HG02642 (cell line): Measurements from ENCODE around the gene CTNNA2.

ENCODE experiments used
- ATAC-seq: cut with Tn5 transposase; IDR thresholded peaks from one replicate; pipeline ENCODE4 v1.9.1; 2021; ENCODE audit warnings: mild to moderate bottlenecking; ENCODE audit not compliant: unreplicated experiment, poor library complexity

CTNNA2 gene

GRCh38 chr2:79700651-79701050, 187.8 kb downstream of the CTNNA2 start:
- no peak for ATAC-seq

- ATAC-seq, result no peak
Observed at GRCh38 chr2:79702905-79703304, 190.1 kb downstream of the CTNNA2 start.

- no peak for ATAC-seq
Observed at GRCh38 chr2:79711098-79711497, 198.2 kb downstream of the CTNNA2 start.

GRCh38 chr2:79713131-79713785, 200.4 kb downstream of the CTNNA2 start:
- no peak for ATAC-seq

GRCh38 chr2:79714283-79714682, 201.4 kb downstream of the CTNNA2 start:
- ATAC-seq, result no peak

DNA sequence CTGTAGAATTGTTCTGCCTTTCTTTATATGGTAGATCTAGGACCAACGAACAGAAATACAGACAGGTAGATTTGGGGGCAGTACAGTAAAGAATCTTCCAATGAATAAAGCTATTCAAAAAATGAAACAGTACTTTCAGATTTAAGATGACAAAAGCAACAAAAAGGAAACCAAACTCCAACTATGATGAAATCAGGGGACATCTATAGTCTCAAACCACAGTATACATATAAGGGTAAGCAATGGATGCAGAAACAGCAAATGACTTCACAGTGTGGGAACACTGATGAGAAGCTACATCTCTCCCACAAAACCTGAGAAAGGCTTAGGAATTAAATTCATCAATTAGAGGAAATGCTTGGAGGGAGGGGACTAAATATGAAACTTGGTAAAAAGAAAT, 202.5 kb downstream of the CTNNA2 start:
- ATAC-seq, result no peak

DNA sequence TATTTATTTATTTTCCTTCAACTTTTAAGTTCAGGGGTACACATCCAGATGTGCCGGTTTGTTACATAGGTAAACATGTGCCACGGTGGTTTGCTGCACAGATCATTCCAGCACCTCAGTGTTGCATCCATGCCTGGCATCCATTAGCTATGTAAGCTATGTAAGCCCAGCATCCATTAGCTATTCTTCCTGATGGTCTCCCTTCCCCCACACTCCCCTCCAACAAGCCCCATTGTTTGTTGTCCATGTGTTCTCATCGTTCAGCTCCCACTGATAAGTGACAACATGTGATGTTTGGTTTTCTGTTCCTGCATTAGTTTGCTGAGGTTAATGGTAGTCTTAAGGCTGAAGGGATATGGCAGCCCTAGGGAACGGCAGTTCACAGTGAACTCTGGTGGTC, 203.4 kb downstream of the CTNNA2 start:
- no peak for ATAC-seq

GRCh38 chr2:79717364-79718007, 204.6 kb downstream of the CTNNA2 start:
- ATAC-seq, result no peak

DNA sequence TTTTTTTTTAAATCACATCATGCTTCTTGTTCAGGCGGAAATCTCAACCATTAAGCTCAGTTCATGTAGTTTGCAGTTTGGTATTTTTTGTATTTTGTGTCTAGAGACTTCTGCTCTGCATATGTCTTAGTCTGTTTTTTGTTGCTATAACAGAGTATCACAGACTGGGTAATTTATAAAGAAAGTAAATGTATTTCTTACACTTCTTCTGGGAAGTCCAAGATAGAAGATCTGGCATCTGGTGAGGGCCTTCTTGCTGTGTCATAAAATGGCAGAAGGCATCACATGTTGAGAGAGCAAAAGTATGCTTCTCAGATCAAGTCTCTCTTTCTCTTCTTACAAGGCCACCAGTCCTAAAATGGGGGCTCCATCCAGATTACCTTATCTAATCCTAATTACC, 208.2 kb downstream of the CTNNA2 start:
- no peak for ATAC-seq

DNA sequence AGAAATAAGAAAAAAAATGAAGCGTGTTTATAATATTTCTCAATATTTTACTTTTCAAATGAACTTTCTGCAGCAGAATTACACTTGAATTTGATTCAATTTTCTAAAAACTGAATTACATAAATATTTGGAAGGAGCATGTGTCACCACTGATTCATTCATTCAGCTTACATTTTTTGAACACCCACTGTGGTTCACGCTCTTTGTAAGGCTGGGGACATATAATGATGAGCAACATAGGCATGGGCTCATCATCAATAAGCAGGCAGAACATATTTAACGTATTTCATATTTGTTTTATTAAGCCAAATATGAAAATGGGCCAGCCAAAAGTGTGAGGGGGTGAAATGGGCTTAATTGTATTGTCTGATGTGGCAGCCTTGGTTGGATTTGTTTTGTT, 209.1 kb downstream of the CTNNA2 start:
- no peak for ATAC-seq

- no peak for ATAC-seq
Observed at GRCh38 chr2:79723830-79724229, 211.0 kb downstream of the CTNNA2 start.

DNA sequence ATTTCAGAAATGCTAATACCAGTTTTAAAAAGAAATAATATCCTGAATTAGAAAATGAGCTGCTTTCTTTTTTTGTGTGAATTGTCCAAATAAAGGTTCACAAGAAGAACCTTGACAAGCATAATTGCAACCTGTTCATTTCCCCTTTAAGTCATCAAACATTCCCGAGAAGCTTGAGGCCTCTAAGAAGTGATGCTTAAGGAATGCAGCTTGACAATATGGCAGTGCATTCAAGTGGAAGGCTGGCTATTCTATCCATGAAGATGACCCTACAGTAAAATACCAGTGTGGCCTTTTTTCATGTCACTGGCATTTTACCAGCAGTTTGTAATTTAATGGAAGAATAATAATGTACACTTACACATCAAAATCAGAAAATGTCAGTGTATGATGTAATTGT, 216.7 kb downstream of the CTNNA2 start:
- ATAC-seq, result no peak

DNA sequence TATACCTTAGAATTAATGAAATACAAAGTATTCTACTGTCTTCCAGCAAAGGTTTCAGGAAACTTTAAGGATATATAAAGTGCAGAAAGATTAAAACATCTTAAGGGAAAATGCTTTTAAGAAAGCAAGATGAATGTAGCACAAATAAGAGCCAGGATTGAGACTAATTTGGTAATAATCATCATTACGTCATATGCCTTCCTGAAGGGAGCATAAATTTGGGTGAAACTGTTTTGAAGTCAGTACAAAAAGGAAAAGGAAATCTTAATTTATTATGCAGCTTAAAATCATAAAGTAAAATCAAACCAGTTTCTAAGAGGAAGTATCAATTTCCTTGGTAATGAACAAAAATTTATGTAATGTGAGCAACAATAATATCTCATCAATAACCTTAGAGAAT, 221.7 kb downstream of the CTNNA2 start:
- ATAC-seq, result no peak

- no peak for ATAC-seq
Observed at GRCh38 chr2:79740879-79741443, 228.1 kb downstream of the CTNNA2 start.

DNA sequence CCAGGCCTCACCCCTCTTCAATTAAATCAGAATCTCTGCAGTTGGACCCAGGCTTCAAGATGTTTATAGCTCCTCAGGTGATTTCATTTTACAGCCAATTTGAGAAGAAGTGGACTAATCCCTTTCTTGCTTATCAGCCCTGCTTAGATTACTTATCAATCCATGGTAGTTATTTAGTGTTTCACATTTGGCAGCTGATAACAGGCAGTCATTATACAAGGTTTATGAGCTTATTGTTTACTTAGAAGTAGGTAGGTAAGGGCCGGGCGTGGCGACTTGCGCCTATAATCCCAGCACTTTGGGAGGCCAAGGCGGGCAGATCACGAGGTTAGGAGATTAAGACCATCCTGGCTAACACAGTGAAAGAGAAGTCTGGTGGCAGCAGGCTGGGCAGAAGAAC, 237.5 kb downstream of the CTNNA2 start:
- no peak for ATAC-seq

DNA sequence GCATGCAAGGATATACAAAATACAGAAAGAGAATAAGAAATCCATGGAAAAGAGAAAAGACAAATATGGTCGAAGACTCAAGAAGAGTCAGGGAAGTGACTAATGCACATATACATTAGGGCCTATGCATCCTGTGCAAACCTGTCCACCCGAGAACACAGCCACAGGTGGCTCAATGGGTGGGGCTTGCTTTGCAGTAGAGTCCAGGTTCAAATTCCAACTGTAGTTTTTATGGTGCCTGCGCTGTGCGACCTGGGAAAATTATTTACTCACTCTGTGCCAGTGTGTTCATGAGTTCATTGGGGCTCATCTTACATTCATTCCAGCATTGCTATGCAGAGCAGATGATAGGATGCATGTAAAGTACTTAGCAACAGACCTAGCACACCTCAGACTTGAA, 244.7 kb downstream of the CTNNA2 start:
- no peak for ATAC-seq

DNA sequence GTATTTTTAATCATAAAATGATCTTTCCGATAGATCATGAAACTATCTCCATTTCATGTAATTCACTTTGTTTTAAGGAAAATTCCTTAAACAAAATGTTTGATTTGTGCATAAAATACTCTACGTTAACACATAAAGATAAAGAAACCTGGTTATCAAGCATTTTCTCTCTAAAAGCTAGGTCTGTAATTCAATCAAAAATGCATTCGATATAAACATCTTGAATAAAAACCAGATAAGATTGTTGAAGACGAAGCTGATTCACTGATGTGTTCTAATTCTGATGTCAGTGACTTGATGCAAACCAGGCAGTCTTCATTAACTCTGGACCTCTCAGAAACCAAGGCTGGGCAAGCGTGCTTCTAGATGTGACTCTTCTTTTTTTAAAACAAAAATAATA, 245.2 kb downstream of the CTNNA2 start:
- no peak for ATAC-seq

DNA sequence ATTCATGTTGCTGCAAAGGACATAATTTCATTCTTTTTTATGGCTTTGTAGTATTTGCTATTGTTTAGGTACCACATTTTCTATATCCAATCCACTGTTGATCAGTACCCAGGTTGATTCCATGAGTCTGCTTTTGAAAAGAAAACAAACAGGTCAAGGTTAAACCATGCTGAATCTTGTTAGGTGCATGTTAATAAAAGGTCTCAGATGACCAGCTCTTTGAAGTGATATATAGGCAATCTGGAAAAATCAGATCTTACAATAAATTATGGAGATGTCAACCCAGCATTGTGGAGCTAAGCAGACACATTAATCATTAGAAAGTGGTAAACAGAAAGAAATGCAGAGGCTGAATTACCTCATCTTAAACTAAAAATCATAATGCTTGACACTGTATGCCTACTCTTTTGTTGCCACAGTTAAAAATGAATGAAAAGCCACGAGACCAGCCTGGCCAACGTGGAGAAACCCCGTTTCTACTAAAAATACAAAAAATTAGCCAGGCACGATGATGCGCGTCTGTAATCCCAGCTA, 246.0 kb downstream of the CTNNA2 start:
- ATAC-seq, result no peak

DNA sequence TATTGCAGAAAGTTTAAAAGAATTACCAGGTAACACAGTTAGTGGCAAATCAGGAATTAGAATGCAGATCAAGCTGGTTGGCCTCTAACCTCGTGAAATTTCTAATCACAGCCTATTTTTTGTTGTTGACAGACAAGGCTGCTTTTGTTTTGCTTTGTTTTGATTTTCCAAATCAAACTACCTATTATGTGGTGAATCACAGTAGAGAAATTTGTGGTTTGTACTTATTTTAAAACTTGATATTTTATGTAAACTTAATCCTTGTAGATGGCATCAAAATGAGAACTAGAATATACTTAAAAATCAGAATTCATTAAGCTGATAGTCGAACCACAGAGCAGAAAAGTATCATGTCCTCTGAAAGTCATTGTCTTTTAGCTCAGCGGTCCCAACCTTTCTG, 258.1 kb downstream of the CTNNA2 start:
- no peak for ATAC-seq

- no peak for ATAC-seq
Observed at GRCh38 chr2:79771493-79771892, 258.6 kb downstream of the CTNNA2 start.

- no peak for ATAC-seq
Observed at GRCh38 chr2:79774016-79774415, 261.2 kb downstream of the CTNNA2 start.

- no peak for ATAC-seq
Observed at GRCh38 chr2:79776461-79776860, 263.6 kb downstream of the CTNNA2 start.
